Neural progenitor cell (in vitro differentiated cells): Measurements from ENCODE around the gene ZFY. TPM values are rescaled to one million over a fixed set of nuclear protein-coding genes. Genes with fewer than 3 reads are reported as not detected.

Source experiments
- DNase-seq: peaks from one replicate; pipeline ENCODE4 v3.0.0-alpha.2; 2016; ENCODE audit warnings: low spot score
- H2AFZ ChIP-seq: fragments of 200-600 bp; sonication (generic); replicated peaks from 2 replicates; pipeline ENCODE4 v1.6.1; 2016; ENCODE audit warnings: antibody characterized with exemption
- H3F3A ChIP-seq: fragments of 200-600 bp; sonication (generic); 2 replicates; pipeline ENCODE4 v1.6.1; 2016; ENCODE audit warnings: antibody characterized with exemption, low read depth
- H3K27ac ChIP-seq: fragments of 200-600 bp; sonication (generic); 2 replicates; pipeline ENCODE4 v1.5.1; 2016; ENCODE audit warnings: mild to moderate bottlenecking
- H3K27me3 ChIP-seq: fragments of 200-600 bp; sonication (generic); 2 replicates; pipeline ENCODE4 v1.6.1; 2016; ENCODE audit warnings: mild to moderate bottlenecking, moderate library complexity
- H3K36me3 ChIP-seq: fragments of 200-600 bp; sonication (generic); 2 replicates; pipeline ENCODE4 v1.5.1; 2016
- H3K4me1 ChIP-seq: fragments of 200-600 bp; sonication (generic); 2 replicates; pipeline ENCODE4 v1.6.1; 2016; ENCODE audit warnings: mixed run types
- H3K4me2 ChIP-seq: fragments of 200-600 bp; sonication (generic); 2 replicates; pipeline ENCODE4 v1.6.1; 2016
- H3K4me3 ChIP-seq: fragments of 200-600 bp; sonication (generic); 2 replicates; pipeline ENCODE4 v1.5.1; 2016
- H3K79me2 ChIP-seq: fragments of 200-600 bp; sonication (generic); 2 replicates; pipeline ENCODE4 v1.6.1; 2016; ENCODE audit warnings: low read depth
- H3K9ac ChIP-seq: fragments of 200-600 bp; sonication (generic); 2 replicates; pipeline ENCODE4 v1.6.1; 2016
- H3K9me3 ChIP-seq: fragments of 200-600 bp; sonication (generic); 2 replicates; pipeline ENCODE4 v1.5.1; 2016; ENCODE audit warnings: low read depth
- H4K20me1 ChIP-seq: fragments of 200-600 bp; sonication (generic); 2 replicates; pipeline ENCODE4 v1.6.1; 2016; ENCODE audit warnings: low read depth
- H3K27ac Mint-ChIP-seq: 3 replicates; pipeline ENCODE4 v1.8.0; 2021; ENCODE audit warnings: mixed read lengths
- H3K27me3 Mint-ChIP-seq: 2 replicates; pipeline ENCODE4 v1.8.0; 2022; ENCODE audit warnings: low read depth, mild to moderate bottlenecking, inconsistent platforms, moderate library complexity, mixed read lengths; ENCODE audit not compliant: insufficient read depth
- H3K36me3 Mint-ChIP-seq: 3 replicates; pipeline ENCODE4 v1.8.0; 2021; ENCODE audit warnings: mixed read lengths
- H3K4me1 Mint-ChIP-seq: 3 replicates; pipeline ENCODE4 v1.8.0; 2021; ENCODE audit warnings: mixed read lengths
- H3K4me3 Mint-ChIP-seq: 3 replicates; pipeline ENCODE4 v1.8.0; 2021; ENCODE audit warnings: mild to moderate bottlenecking, moderate library complexity, mixed read lengths
- H3K9me3 Mint-ChIP-seq: 3 replicates; pipeline ENCODE4 v1.8.0; 2020; ENCODE audit warnings: mixed read lengths
- CTCF ChIP-seq: fragments of 200-600 bp; sonication (generic); IDR thresholded peaks from 2 replicates; pipeline ENCODE4 v1.5.1; 2017; ENCODE audit warnings: antibody characterized with exemption, mild to moderate bottlenecking
- EZH2 ChIP-seq: fragments of 200-600 bp; sonication (generic); IDR thresholded peaks from 2 replicates; pipeline ENCODE4 v1.6.1; 2017; ENCODE audit warnings: antibody characterized with exemption, mild to moderate bottlenecking, moderate library complexity
- EZH2phosphoT487 ChIP-seq: fragments of 200-600 bp; sonication (generic); IDR thresholded peaks from 2 replicates; pipeline ENCODE4 v1.6.1; 2017; ENCODE audit warnings: antibody characterized with exemption
- total RNA-seq: library from RNA; depleted of rRNA; stranded (reverse); fragments of >200 nt; gene quantifications from 2 replicates; pipeline ENCODE4 v1.2.3, GENCODE V29; 2015; ENCODE audit warnings: low replicate concordance

ZFY gene
- total RNA-seq, 1 donor from 2014 or later: not detected

- H3K4me1 ChIP-seq: no peaks in the 10 kb centered on the region
- Mint-ChIP-seq H3K27ac (no peak overlapping the region), H3K4me3 (no peak overlapping the region), H3K27me3 (no peaks in the 10 kb centered on the region), H3K36me3 (no peaks in the 10 kb centered on the region), H3K4me1 (no peaks in the 10 kb centered on the region), H3K9me3 (no peaks in the 10 kb centered on the region)
- no peak overlapping the region for H3K4me2 ChIP-seq
- H3K9me3 ChIP-seq: no peaks in the 10 kb centered on the region
- TF ChIP-seq CTCF: no peak
- TF ChIP-seq EZH2: no peak
- no peak for TF ChIP-seq EZH2phosphoT487
- H3K9ac ChIP-seq: no peak overlapping the region
- no peaks in the 10 kb centered on the region for H3F3A ChIP-seq
- no peak overlapping the region for H3K27ac ChIP-seq
- no peak for DNase-seq
- H4K20me1 ChIP-seq: no peaks in the 10 kb centered on the region
- no peaks in the 10 kb centered on the region for H3K36me3 ChIP-seq
- H2AFZ ChIP-seq: no peak overlapping the region
- no peaks in the 10 kb centered on the region for H3K27me3 ChIP-seq
- H3K4me3 ChIP-seq: no peak overlapping the region
- H3K79me2 ChIP-seq: no peaks in the 10 kb centered on the region
Observed at GRCh38 chrY:2969561-2969960, 34.4 kb downstream of the ZFY start.

GRCh38 chrY:2972708-2973107 is 37.5 kb downstream of the ZFY start:
- Mint-ChIP-seq H3K9me3 (no peaks in the 10 kb centered on the region), H3K4me3 (no peak overlapping the region), H3K27ac (no peak overlapping the region), H3K27me3 (no peaks in the 10 kb centered on the region), H3K4me1 (no peaks in the 10 kb centered on the region), H3K36me3 (no peaks in the 10 kb centered on the region)
- no peaks in the 10 kb centered on the region for H3K4me1 ChIP-seq
- no peak for TF ChIP-seq EZH2phosphoT487
- no peak for TF ChIP-seq CTCF
- no peak for TF ChIP-seq EZH2
- no peaks in the 10 kb centered on the region for H3K79me2 ChIP-seq
- H3K9ac ChIP-seq: no peak overlapping the region
- H3K9me3 ChIP-seq: no peaks in the 10 kb centered on the region
- no peaks in the 10 kb centered on the region for H3K36me3 ChIP-seq
- H3K27ac ChIP-seq: no peak overlapping the region
- H3K4me3 ChIP-seq: no peak overlapping the region
- H3K4me2 ChIP-seq: no peak overlapping the region
- no peaks in the 10 kb centered on the region for H3K27me3 ChIP-seq
- H2AFZ ChIP-seq: no peak overlapping the region
- no peak for DNase-seq
- H4K20me1 ChIP-seq: no peaks in the 10 kb centered on the region
- no peaks in the 10 kb centered on the region for H3F3A ChIP-seq

- Mint-ChIP-seq H3K4me1 (no peaks in the 10 kb centered on the region), H3K9me3 (no peaks in the 10 kb centered on the region), H3K4me3 (no peak overlapping the region), H3K27me3 (no peaks in the 10 kb centered on the region), H3K27ac (no peak overlapping the region), H3K36me3 (no peaks in the 10 kb centered on the region)
- no peaks in the 10 kb centered on the region for H3K9me3 ChIP-seq
- no peaks in the 10 kb centered on the region for H4K20me1 ChIP-seq
- no peak overlapping the region for H3K27ac ChIP-seq
- H2AFZ ChIP-seq: no peak overlapping the region
- H3K79me2 ChIP-seq: no peaks in the 10 kb centered on the region
- no peaks in the 10 kb centered on the region for H3K36me3 ChIP-seq
- no peak for DNase-seq
- H3F3A ChIP-seq: no peaks in the 10 kb centered on the region
- H3K4me1 ChIP-seq: no peaks in the 10 kb centered on the region
- H3K9ac ChIP-seq: no peak overlapping the region
- TF ChIP-seq EZH2: no peak
- no peak for TF ChIP-seq EZH2phosphoT487
- TF ChIP-seq CTCF: no peak
- H3K4me3 ChIP-seq: no peak overlapping the region
- no peak overlapping the region for H3K4me2 ChIP-seq
- no peaks in the 10 kb centered on the region for H3K27me3 ChIP-seq
Observed at GRCh38 chrY:2973110-2973751, 38.0 kb downstream of the ZFY start.
